Measurements from ENCODE around the gene FALEC.

- TF ChIP-seq CTCF (IDR thresholded peaks at IDR 0.05; ENCODE audit: borderline replicate concordance, extremely low read depth, low read length, poor library complexity, severe bottlenecking) (peak; percentile 94), EZH2 (IDR thresholded peaks at IDR 0.05; ENCODE audit: borderline replicate concordance, low read depth, low read length, severe bottlenecking) (no peak)
Observed at GRCh38 chr1:150560576-150561253, 45.2 kb downstream of the FALEC start.

All from DND-41 (cell line).